Measurements from ENCODE around the gene KRT14.
"Not testable (repeated sequence)": the region's sequence is repeated elsewhere in the genome, so short reads cannot be mapped to it uniquely, and the experiment has no call there.

KRT14 gene

DNA sequence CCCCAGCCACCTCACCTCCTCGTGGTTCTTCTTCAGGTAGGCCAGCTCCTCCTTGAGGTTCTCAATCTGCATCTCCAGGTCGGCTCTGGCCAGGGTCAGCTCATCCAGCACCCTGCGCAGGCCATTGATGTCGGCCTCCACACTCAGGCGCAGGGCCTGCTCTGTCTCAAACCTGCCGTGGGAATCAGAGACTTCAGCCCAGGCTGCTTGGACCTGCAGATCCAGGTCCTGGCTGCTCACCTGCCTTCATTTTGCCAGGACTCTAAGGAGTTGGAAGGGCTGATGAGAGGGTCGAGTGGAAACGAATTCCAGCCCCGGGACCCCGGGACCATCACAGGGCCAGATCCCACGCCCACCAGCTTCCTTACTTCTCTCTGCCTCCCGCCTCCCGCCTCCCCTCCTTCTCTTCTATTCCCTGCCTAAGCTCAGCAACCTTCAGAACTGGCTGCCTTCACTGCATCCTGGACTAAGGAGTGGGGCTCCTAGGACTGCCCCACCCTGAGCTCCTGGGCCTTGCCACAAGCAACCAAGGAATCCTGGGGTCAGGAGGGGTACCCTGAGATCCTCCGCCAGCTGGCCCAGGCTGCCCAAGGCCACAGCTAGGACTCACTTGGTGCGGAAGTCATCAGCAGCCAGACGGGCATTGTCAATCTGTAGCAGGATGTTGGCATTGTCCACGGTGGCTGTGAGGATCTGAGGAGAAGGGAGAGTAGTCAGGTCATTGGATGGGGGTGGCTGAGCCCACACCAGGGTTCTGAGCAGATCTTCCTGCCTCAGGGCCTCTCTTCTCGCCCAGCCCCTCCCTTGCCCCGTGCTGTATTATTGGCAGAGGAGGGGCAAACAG lies 35.9 kb upstream of the KRT14 start:
- DNase-seq: not testable (repeated sequence)

DNA sequence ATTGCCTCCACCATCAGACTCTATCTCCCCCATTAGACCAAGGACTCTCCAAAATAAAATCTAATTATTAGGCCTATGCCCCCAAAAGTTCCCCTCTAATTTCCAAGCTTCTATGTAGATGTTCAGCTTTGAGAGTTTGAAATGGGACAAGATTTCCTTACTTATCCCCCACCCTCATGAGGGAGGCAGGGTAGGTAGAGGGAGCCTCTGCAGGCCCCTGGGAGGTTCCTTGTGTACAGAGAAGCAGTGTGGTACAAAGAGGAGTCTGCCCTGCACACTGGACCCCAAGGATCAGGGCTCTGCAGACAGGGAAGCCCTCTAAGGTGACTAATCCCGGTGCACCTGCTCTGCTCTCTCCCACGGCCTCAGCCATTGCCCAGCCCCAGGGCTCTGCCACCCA lies 35.2 kb upstream of the KRT14 start:
- no peak for DNase-seq

DNA sequence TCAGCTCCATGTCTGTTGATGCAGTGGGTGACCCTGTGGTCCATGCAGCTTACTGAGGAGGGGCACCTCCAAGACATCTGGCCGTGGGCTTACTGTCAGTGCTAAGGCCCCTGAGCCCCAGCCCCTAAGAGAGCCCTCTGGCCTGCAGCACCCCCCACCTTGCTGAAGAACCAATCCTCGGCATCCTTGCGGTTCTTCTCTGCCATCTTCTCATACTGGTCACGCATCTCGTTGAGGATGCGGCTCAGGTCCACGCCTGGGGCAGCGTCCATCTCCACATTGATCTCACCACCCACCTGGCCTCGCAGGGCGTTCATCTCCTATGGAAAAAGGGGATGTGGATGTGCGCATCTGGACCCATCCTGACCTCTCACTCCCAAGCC lies 34.7 kb upstream of the KRT14 start:
- not testable (repeated sequence) for DNase-seq

DNA sequence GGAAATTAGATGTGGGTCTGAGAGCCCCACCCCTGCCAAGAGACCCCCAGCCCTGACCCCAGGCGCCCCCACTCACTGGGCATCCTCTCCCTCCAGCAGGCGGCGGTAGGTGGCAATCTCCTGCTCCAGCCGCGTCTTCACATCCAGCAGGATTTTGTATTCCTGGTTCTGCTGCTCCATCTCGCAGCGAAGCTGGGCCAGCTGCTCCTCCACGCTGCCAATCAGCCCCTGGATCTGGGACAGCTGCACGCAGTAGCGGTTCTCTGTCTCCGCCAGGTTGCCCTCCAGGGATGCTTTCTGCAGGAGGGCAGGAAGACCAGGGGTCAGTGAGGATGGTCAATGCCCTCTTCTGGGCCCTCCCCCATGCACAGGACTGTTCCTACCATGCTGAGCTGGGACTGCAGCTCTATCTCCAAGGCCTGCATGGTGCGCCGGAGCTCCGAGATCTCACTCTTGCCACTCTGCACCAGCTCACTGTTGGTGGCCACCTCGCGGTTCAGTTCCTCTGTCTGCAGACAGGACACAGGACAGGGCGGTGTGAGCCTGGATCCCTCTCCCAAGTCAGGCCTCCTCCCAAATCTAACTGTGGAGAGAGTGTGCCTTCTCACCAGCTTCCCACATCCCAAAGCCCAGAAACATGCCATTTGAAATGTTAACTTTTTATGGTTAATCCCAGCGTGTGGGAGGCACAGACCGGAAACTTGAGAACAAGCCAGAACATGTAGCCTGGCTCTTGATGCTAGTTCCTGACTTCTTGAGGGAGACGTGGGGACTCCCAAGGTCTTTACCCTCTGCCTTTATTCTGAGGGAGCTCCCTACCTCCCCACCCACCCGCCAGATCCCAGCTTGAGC lies 34.1 kb upstream of the KRT14 start:
- DNase-seq: no peak

DNA sequence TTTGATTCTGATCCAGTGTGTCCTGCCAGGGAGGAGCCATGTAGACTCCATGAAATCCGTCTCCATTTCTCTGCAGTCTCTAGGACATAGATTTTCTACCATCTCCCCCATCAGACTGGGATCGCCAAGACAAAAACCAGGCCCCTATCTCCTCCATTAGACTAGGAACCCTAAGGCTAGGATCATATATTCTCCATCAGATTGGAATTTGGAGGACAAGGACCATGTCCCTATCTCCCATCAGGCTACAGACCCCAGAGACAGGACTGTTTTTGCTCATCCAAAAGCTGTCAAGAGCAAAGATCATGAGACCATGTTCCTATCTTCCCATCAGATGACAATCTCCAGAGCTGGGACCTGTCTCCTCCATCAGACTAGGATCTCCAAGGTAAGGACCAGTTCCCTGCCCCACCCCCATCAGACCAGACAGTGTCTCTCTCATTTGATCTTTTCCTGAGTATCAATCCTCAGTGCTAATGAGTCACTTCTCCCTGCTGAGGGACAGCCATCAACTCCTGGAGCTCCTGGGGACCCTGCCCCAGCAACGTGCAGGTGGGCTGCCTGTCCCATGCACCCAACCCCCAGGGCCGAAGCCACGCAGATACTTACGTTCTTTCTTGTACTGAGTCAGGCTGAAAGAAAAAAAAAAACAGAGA lies 33.4 kb upstream of the KRT14 start:
- not testable (repeated sequence) for DNase-seq

DNA sequence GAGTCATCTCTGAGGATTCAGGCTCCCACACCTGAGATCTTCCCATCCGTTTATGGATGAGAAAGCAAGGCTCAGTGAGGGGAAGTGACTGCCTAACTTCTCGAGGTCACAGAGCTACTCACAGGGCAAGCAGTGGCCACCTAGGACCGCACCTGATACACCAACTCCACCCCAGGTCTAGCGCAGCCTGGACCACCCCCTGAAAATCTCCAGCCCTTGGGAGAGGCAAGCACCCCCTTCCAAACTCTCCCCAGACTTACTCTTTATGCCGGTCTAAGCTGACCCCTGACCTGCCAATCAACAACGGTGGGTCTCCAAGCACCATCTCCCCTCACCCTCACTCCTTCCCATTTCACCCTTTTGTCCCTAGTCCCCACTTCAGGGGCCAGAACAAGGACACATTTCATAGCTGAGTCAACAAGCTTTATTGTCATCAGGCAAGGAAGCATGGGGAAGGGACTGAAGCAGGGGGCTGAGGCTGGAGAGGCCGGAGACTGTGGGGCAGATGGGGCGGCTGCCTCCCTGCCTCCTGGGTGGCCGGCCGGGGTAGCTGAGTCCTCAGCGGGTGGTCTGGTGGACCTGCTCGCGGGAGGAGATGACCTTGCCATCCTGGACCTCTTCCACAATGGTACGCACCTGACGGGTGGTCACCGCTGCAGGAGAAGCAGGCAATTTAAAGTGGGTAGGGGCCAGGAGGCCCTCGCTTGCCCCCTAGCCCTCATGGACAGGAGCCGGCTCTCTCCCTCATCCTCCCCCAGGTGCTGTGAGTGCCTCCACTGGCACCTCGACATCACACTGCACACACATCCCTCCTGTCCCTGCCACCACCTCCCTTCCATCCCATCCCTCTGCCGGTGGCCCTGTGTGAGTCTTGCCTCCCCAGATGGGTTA lies 32.6 kb upstream of the KRT14 start:
- DNase-seq: no peak

DNA sequence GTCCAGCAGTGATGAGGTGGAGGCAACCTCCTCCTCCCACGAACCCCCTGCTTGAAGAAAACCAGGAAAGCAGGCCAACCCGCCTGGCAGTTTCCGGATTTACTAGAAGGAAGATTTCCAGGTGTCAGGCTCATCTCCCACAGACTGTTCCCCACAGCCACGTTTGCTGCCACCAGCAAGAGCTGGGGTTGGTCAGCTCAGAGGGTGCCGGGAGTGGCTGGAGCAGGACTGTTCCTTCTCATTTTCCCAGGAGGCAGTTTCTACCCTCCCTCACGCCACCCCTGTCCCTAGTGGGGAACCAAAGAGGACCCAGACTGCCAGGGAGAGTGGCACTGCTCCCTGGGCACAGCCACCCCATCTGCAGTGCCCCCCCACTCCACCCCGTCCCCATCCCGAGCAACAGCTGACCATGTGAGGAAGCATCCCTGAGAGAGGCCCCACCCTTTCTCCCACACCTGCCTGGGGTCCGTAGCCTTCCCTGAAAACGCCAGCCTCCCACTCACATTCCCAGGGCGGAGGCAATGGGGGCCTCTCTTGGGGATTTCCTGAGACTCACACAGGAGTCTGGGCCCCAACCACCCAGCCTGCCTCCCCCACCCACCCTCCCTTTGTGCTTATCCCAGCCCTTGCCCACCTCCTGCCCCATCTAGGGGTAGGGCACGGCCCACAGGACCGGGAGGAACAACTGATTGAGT lies 31.8 kb upstream of the KRT14 start:
- DNase-seq: no peak

DNA sequence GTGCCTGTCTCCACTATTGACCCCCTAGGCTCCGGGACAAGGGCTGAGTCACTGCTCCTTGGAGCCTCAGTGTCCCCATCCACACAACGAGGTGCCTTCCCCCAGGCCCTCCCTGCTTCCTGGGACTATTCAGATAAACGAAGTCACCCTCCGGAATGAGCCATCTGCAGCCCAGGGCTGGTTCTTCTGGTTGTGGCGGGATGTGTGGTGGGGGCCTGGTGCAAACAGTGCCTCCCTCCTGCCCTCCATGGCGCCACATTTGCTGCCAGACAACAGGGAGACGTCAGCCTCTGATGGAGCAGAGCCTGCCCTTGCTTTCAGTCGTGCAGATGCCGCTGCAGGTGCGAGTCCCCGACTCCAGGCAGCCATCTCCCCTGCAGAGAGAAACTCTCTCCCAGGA lies 31.0 kb upstream of the KRT14 start:
- no peak for DNase-seq

DNA sequence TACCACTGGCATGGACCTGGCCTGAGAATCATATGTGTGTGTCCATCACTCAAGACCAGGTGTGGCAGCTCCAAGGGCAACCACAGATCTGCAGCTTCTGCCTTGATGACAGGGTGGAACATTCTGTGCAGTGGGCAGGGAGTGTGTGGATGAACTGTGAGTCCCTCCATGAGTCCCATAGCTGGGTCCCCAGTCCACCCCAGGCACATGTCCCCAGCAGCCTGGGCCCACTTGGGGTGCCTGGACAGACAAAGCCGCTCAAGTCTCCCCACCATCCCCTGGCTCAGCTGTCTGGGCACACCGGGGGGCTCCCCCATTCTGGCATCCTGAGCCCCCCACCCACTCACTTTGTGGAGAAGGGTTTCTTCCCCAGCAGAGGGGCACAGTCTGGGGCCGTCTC lies 30.4 kb upstream of the KRT14 start:
- no peak for DNase-seq

DNA sequence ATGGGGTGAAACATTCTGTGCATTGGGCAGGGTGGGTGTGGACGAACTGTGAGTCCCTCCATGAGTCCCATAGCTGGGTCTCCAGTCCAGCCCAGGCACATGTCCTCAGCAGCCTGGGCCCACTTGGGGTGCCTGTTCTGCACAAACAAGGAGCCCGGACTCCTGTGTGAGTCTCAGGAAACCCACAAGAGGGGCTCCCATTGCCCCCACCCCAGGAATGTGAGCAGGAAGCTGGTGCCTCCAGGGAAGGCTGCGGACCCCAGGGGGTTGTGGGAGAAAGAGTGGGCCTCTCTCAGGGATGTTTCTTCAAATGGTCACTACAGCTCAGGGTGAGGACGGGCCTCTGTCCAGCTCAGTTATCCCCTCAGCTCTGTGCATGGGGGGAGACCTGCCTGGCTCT lies 29.8 kb upstream of the KRT14 start:
- not testable (repeated sequence) for DNase-seq

DNA sequence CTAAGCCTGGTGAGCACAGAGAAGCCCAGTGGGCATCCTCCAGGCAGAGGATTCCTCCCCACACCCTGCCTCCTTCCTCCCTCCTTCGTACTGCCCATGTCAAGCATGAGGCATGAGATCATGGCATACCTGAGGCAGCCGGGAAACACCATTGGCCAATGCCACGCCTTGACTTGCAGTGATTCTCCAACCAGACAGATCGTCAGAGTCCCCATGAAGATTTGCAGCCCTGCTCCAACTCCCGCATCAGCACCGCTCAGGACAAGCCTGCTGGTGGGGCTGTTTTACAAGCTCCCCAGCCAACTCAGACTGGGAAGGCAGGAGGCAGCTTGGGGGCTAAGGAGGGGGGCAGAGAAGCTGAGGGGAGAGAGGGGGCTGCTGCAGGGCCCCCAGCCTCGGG lies 28.8 kb upstream of the KRT14 start:
- no peak for DNase-seq

DNA sequence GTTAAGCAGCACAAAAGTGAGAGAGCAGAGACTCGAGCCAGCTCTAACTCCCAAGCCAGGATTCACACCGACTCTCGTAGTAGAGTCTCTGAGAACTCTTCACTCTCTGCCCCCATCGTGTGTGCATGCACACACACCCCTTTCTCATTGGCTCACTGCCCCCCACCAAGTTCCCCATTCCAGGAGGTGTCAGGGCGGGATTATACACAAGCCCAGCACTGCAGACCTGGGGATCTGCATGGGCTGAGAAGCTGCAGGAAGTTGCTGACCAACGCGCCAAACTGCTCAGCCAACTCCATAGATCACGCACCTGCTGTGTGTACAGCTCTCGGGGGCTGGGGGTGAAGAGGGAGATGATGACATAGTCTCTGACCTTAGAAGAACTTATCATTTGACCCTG lies 28.1 kb upstream of the KRT14 start:
- DNase-seq: not testable (repeated sequence)

DNA sequence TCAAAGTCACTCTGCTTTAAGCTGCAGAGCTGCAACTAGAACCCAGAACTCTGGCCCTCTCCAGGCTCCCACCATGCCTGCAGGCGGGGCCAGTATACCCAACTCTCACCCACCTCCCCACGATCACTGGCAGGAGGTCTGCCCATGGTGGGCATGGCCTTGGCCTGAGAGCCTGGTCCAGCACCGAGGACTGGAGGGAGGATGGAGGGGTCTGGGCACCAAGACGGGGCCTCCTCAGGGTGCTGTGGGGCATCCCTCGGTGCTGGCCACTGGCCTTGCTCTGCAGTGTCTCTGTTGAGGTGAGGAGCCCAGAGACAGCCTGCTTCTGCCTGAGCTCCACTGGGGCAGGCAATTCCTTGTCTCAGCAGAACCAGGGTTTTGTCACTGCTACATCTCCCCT lies 27.4 kb upstream of the KRT14 start:
- no peak for DNase-seq

DNA sequence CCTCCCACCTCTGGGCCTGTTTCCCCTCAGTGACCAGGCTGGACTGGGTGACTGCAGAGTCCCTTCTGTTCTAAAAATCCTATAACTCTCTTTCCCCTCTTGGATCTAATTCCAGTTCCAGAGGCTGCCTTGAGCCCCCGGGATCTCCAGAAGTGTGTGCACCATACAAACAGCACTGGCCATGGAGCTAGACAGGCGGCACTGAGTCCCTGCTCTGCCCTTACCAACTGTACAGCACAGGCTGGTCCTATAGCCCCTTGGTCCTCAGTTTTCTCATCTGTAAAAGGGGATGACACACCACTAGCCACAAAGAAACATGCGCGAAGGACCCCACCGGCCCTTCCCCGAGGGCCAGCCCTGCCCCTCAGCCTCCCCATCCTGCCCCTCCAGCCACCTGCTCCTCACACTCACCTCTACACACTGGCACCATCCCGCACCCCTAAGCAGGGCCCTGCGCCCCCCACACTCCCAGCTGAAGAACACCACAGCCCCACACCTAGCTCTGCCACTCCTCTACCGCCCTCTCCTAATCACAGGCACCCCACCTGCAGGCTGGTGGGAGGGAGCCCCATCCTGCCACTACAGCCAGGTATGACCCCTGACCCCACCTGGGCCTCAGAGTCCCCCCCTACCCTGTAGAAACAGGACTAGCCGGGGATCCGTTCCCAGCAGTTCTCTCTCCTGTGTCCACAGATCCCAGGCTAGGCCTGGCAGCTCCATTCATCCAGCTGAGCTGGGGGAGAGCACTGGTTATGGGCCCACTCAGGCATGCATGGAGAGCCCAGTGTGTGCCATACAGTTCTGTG lies 26.8 kb upstream of the KRT14 start:
- no peak for DNase-seq

DNA sequence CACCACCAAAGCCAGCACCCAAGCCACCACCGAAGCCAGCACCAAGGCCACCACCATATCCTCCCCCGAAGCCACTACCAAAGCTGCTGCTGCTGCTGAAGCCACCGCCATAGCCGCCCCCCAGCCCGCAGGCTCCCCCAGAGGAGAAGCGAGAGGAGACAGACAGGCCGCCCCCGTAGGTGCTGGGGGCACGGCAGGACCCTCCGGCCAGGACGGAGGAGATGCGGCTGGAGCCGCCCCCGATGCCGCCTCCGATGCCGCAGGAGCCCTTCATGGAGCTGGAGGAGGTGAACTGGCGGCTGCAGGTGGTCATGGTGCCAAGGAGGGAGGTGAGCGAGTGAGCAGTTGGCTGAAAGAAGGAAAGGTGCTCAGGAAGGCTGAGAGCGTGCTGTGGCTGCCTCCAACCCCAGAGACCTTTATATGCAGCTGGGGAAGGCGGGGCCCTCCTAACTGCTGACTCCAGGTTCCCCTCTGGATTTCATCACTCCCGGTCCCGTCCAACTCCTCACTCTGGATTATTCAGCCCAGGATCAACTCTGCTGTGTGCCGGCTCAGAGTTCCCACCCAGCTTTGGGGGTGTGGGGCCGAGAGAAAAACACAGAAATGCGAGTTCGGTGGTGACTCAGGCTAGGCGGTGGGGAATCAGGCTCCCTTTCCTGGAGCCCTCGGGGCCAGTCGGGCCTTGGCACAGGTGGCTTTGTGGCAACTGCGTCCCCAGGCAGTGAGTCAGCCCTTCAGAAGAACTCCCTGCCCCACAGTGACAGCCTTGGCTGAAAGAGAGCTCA lies 25.9 kb upstream of the KRT14 start, which contains the start of gene KRT16:
TSS of gene KRT16 (minus strand) at position 392 of the 785 bp plus-strand sequence. CDS start at position 313, 79 bp downstream.
- peak; percentile 73 for DNase-seq

DNA sequence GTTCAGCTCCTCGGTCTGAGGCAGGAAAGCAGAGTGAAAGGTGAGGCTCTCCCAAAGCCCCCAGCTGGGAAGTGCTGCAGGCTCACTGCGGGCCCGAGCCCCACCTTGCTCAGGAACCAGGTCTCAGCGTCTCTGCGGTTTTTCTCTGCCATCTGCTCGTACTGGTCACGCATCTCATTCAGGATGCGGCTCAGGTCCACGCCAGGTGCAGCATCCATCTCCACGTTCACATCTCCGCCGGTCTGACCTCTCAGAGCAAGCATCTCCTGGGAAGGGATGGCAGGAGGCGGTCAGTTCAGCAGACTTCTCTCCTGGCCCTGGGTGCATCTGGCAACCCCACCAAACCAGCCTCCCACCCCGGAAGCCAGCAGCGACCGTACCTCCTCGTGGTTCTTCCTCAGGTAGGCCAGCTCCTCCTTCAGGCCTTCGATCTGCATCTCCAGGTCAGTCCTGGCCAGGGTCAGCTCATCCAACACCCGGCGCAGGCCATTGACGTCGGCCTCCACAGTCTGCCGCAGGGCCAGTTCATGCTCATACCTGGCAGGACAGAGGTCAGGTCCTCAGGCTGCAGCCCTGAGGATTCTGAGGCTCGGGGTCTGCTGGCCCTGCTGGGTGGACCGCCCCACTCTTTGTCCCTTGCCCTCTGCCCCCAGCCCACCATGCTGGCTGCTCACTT lies 24.4 kb upstream of the KRT14 start:
- no peak for DNase-seq

DNA sequence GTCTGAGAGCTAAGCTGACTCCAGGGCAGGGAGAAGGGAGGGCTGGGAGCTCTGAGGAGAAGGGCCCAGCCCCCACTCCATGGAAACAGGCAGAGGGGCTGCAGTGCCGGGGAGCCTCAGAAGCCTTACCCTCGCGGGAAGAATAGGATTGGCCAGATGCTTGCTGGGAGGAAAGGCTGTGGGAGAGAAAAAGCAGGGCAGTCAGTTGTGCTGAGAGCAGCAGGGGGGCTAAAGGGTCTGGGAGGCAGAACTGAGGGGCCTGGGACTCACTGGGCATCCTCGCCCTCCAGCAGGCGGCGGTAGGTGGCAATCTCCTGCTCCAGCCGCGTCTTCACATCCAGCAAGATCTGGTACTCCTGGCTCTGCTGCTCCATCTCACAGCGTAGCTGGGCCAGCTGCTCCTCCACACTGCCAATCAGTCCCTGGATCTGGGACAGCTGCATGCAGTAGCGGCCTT lies 23.4 kb upstream of the KRT14 start:
- DNase-seq: not testable (repeated sequence)

DNA sequence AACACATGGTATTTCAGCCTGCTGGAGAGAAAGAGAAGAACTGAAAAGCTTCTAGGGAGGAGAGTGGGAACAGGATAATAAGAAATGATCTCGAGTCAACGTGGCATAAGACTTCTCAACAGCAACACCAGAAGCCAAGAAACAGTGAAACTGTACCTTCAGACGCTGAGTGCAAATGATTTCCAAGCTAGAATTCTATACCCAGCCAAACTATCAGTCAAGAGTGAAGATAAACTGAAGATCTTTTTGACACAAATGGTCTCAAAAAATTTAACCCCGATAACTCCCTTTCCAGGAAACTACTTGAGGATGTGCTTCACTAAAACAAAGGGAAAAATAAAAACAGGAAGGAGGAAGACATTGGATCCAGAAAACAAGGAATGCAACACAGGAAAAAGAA lies 20.2 kb upstream of the KRT14 start:
- not testable (repeated sequence) for DNase-seq

DNA sequence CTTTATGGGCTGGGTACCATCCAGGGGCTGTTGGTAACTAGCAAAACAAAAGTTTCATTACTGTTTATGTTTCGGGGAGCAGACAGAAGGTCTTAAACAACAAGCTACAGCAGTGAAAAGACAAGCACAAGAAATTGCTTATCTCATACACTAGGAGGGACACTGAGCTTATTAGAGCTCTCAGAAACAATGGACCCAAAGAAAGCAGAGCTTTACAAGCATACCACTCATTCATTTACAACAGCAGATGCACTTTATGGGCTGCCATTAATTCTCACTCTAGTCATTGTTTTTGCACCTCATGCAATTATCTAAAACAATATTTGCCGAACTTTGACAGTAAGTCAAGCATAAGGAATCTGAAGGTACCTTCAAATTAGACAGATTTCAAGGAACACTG lies 15.8 kb upstream of the KRT14 start:
- DNase-seq: no peak

All from fibroblast of skin of back (primary cell).